ENCODE measurements around the gene PPP1R1A.

PPP1R1A gene

DNA sequence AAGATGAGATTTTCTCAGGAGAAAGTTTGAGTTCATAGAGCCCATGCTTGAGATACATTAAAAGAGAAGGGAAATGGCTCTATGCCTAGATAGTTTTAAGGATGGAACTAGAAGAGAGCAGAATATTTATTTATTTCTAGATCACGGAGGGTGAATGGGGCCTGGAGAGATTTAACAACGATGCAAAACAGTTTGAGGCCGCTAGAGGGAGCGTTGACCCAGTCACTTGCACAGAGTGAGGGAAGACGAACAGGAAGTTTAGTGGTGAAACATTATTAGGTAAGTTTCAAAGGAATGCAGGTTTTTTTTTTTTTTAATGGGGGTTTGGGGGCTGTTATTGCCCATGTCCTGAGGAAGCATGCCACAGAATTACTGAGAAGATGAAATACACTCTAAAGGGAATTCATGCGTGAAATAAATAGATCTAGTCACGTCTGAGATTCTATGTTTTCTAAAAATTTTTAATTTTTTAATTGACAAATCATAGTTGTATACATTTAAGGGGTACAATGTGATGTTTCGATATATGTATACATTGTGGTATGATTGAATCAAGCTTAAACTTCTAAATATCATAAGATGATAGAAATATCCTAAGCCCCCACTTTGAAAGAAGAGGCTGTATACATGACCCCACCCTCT, 14.8 kb upstream of the PPP1R1A start:
- DNase-seq (ENCODE audit: low read depth in 2 of 2), result peak; percentile 16 to 41

DNA sequence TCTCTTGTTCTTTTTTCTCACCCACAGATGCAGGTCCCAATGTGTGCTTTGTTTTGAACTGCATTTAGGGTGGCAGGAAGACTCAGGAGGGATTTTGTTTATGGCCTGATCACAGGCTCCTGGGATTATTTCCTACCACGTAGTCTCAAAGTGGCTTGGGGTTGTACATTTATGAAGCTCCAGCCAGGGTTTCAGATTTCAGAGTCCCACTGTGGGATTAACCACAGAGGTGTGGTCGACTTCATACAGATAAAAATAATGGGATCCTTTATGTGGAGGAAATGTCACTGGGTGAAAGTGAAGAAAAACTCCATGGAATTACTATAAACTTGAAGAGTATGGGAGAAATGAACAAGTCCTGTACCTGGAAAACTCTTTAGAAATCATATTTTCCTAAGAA, 14.2 kb upstream of the PPP1R1A start:
- no peak for DNase-seq (ENCODE audit: low read depth in 2 of 2)

DNA sequence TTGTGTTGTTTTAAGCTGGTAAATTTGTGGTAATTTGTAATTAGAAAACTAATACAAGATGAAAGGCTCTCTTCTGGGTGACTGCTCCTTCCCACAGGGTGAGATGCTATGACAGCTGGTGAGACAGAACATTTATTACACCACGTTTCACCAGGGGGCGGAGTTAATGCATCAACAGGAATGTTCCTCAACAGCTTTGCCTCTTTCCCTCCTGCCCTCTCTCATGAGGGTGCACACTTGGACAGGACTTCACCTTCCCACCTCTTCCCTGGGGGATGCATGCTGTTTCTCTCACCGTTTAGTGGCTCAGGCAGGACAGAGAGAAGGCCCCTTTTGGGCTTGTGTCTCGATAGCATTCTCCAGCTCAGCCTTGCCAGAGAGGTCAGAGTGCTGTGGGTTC, 13.4 kb upstream of the PPP1R1A start:
- no peak for DNase-seq (ENCODE audit: low read depth in 2 of 2)

DNA sequence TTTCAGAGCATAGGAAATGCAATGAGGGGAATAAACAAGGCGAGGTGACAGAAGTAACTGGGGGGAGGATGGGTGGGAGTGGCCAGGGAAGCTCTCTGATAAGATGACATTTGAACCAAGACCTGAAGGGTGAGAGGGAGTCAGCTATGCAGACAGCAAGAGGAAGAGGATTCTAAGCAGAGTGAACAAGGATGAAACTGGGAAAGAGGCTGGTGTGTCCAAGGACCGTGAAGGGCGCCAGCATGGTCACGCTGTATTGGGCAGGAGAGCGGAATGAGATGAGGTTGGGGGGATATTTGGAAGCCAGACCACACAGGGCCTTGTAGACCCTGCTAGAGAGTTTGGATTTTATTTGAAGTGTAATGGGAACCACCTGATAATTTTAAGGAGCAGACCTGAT, 10.5 kb upstream of the PPP1R1A start:
- no peak for DNase-seq (ENCODE audit: low read depth in 2 of 2)

DNA sequence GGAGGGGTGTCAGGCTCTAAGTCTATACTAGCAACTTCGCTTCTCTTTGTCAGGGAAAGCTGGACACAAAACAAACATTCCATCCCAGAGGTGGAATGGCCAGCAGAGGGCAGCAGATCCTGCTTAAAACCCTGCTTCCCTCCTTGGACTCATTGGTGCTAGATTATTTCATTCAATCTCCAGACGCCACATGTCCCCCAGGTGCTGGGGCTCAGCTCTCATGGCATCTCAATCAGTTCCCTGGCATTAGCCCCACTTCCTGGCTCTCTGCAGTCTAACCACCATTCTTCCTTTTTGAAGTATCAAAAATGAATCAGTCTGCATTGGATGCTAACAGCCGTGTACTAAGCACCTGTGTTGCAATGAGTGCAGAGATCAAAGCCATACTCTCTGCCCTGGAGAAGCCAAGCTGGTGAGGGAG, 8.1 kb upstream of the PPP1R1A start:
- peak in 1 of 2 donors; percentile 8 for DNase-seq (ENCODE audit: low read depth in 2 of 2)

DNA sequence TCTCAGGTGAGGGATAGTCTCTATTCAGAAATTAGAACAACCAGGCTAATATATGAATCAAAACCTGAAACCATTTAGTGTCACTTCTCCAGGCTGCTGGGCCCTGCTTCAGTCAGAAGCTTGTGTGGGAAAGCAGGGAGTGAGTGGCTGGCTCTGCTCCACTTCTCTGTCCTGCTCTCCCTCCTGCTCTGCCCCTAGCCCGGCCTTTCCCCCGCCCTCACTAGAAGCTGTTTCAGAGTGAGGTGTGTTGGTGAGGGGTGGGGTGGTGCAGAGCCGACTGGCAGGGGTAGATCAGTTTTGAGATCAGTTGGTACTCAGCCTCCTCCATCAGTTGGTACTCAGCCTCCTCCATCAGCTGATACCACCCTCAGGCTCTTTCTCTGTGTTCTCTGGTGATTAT, 7.0 kb upstream of the PPP1R1A start:
- DNase-seq (ENCODE audit: low read depth in 2 of 2), result no peak

DNA sequence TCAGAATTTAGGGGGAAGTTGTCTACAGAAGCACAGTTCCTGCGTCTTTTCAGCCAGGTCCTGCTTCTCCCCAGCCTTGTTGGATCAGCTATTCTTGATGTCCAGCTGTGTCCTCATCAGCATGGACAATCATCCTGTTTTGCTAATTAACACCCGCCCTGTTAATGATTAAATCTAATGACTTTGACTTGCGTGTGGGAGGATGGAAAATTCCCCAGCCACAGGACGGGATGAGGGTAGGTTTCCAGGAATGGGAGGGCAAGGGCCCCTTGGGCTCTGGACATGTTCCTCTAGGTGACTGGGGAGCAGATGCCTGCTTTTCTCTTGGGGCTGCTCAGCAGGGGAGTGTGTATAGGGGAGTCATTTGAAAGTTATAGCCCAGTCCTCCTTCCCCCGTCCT, 5.3 kb upstream of the PPP1R1A start:
- no peak for DNase-seq (ENCODE audit: low read depth in 2 of 2)

DNA sequence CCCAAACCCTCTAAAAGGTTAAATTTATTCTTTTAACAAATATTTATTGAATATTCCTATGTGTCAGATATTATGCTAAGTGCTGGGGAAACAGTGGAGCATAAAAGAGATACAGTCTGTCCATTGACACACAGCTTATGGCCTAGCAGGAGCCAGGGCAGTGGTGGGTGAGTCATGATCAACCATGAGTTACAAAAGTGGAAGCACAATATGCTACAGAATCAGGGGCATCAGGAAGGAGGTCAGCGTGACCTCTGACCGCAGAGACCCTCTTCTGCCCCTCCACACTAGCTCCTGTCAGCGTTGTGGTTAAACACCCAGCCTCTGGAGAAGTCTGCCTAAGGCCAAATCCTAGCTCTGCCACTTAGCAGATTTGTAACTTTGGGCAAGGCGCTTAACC, 4.7 kb upstream of the PPP1R1A start:
- DNase-seq (ENCODE audit: low read depth in 2 of 2), result no peak

DNA sequence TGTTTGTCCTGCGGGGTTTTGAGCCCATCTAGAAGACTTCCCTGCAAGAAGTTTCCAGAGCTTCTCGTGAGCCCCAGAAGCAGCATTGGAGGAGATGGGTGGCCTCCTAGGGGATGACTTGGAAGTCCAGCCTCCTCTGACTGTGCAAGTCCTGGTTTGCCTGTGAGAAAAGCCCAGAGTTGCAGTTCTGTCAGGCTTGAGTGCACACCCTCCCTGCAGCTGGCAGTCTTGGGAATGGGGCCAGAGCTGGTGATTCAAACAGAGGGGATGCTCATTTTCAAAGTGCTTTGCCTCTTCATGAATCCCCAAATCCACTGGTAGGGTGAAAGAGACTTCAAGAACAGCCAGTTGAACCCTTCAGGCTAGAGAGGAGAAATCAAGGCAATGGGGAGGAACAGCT, 3.9 kb upstream of the PPP1R1A start:
- no peak for DNase-seq (ENCODE audit: low read depth in 2 of 2)

DNA sequence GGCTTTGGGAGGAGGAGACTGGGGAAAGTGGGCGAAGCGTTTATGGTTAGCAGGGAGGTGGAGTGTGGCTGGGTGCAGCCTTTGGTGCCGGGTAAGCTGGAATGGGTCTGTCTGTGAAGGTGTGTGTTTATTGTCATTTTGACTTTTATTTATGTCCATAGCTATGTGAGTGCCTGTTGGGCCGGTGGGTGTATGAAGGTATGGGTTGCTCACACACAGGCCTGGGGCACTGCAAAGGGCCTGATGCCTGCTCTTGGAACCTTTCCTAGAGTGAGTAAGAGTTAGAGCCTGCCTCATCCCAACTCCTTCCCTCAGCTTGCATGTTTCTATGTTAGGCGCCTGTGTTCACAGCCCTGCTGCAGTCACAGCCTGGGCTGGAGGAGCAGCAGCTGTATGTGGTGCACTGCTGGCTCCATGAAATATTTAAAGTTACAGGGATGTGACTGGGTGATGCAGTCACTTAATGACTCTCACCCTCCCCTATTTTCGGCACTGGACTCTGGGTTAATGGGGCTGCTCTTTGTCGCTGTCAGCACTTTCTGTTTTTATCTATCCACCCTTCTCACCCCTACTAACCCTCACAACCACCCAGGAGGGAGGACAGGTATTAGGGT, 2.6 kb upstream of the PPP1R1A start:
- DNase-seq (ENCODE audit: low read depth in 2 of 2), result no peak

DNA sequence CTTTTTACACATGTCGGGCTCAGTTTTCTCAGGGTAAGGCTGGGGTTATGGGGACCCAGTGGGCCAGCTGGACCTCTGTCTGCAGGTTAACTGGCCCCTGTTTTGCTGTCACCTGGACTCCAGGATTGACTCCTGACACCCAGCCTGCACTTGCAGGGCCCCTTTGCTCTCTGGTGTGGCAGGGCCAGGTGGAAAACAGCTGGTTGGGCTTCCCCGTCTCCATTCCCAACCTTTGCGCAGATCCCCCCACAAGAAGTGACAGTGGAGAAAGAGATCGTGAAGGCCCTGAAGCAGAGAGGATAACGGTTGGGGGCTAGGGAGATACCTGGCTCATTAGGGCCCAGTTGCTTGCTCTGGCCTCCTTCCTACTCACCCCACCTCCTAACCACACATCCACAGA, 1.5 kb upstream of the PPP1R1A start:
- DNase-seq (ENCODE audit: low read depth in 2 of 2), result no peak

DNA sequence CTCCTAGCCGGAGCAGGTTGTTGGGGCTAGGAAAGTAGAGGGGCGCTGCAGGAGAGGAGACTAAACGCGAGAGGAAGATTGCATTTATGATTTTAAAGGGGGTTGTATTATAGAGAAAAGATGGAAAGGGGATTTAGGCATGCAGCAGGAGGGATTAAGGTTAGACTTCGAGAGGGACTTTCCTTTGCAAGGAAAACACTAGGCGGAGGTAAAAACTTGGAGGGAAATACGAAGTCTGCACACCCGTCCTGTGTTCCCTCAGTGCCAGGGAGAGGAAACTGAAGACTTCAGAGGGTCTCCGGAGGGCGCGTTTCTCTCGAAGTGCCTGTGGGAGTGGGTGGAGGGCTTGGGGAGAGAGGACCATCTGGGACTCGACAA, 420 bp upstream of the PPP1R1A start:
- DNase-seq (ENCODE audit: low read depth in 2 of 2), result no peak

DNA sequence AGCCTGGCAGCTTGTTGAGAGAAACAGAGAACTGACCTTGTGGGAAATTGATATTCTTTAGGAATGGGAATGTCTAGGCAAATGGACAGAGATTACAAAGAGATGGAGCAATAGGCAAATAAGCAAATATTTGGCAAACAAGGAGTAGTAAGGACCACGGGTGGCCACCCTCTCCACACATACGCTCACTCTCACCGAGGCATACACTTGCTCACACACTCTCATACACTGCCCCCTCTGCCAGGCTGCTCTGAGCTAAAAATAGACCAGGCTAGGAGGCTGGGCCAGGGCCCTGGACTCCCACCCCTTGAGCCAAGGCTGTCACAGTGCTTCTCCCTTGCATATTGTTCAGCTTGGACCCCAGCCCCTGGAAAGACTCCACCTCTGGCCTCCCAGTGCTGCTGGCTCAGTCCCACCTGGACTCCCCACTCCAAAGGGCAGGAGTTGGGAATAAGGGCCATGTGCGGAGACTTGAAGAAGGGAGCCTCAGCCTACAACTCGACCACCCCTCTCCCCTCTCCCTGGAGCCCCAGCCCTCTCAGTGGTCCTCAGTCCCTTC, 1.1 kb downstream of the PPP1R1A start:
- DNase-seq (ENCODE audit: low read depth in 2 of 2), result no peak

DNA sequence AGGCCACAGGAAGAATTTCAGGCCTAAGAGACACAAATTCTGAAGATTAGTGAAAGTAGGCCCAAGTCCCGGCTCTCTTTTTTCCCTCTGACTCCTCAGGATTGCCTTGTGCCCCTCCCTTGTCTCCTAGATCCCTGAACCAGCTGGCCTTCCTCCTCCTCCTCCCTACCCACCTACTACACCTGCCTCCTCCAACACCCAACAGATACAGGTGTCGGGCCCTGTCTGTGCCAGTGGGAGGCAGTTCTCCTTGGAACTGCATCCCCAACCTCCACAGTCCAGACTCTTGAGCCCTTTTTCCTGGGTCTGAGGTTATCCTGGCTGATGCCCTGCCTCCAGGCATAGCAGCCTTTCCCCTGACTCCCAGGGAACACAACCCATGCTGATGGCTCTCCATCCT, 1.8 kb downstream of the PPP1R1A start:
- no peak for DNase-seq (ENCODE audit: low read depth in 2 of 2)

DNA sequence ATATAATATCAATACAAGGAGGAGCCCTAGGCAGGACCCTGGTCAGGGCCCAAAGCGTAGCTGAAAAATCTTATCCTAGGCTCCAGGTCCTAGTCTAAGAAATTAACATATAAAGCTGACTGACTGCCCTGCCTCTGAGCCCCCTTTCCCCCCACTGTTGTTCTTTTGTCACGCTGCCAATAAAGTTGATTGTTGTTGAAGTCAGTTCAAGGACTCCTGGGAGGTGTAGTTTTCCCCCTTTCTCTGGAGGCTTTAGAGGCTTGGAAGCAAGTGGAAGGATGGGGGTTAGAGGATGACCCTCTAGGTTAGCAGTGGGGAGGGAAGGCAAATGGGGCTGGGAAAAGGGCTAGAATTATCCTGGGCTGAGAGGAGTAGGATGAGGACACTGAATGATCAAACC, 3.2 kb downstream of the PPP1R1A start:
- no peak for DNase-seq (ENCODE audit: low read depth in 2 of 2)

DNA sequence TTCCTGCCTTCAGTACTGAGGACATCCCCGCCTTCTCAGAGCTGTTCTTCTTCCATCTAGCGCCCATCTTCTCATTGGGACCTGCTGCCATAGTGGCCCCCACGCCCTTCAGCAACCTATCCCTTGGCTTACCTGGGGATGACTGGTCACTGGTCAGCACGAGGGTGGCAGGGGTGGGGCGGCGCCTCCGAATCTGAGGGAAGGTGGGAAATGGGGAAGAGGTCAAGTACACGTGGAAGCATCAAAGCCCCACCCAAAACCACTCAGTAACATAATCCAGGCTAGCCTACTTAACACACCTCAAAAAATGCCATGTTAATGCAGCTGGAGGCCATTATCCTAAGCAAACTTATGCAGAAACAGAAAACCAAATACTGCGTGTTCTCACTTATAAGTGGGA, 4.3 kb downstream of the PPP1R1A start:
- DNase-seq (ENCODE audit: low read depth in 2 of 2), result no peak

DNA sequence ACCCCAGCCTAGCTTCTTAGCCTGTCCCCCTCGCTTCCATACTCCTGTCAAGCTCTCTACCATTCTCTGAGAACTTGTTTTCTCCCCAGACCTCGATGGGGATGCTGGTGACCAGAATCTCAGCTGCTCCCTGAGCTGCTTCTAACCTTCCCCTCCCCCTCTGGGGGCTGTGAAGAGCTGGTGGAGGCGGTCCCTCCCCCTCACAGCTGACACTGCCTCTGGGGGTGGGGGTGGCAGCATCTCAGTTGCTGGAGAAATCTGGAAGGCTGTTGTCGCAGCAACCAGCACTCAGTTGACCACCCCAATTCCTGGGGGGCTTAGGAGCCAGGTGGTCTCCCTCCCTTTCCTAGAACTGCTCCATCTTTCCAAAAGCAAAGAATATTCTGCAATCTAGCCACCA, 4.7 kb downstream of the PPP1R1A start:
- DNase-seq (ENCODE audit: low read depth in 2 of 2), result no peak

DNA sequence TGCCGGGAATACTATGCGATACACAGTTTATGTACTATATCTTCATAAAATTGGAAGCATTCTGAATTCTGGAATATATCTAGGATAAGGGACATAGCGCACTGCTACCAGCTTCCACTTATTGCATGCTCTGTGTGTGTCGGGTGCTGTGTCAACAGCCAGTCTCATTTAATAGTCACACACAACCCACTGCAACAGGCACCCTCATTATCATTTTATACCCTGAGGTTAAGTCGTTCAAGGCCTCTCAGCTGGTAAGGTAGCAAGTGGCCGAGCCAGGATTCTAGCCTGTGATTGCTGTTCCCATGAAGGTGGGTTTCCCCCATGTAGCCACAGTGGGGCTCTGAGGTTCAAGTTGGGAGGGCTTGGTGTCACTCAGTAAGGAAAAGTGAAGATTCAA, 7.0 kb downstream of the PPP1R1A start:
- no peak for DNase-seq (ENCODE audit: low read depth in 2 of 2)

DNA sequence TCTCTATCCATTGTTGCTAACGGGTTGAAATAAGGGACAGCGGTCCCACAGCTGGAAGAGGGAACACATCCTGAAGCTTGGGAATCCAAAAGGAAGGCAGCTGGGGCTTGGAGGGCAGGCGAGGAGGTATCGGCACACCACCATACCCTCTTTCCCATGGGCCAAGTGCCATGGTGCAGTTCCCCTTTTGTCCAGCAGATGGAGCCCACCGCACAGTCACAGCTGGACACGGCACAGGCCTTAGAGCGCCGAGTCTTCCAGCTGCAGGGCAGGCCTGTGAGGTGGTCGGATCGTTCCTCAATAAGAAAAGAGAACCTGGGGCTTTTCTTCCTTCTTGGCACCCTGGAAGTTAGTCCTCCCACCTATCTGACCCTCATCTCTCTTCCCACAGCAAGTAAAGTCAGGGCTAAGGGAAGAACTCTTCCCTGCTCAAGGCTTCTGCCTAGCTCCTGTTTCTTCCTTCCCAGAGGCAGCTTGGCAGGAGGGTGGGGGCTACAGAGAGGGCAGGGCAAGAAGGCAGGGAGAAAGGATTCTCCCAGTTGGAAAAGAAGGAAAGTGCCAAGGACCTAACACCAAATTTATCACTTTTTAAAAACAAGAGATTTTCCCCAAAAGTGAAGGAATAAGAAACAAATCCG, 8.6 kb downstream of the PPP1R1A start:
- DNase-seq (ENCODE audit: low read depth in 2 of 2), result peak; percentile 50 to 64

DNA sequence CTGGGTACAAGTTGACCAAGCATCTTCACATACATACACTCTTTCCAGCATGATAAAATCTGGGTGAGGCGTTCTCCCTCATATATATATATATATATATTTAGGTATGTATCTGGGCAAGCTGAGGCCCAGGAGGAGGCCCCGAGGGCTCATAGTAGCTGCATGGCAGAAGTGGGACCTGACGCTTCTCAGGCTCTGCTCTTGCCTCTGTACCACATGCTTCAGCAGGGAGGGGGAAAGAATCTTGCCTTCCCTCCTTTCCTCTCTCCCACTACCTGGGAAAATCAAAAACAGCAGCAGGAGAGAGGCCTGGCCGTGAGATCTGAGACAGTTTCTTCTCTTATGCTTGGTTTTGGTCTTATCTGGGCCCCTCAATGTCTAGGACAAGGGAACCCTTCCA, 9.2 kb downstream of the PPP1R1A start:
- DNase-seq (ENCODE audit: low read depth in 2 of 2), result no peak

DNA sequence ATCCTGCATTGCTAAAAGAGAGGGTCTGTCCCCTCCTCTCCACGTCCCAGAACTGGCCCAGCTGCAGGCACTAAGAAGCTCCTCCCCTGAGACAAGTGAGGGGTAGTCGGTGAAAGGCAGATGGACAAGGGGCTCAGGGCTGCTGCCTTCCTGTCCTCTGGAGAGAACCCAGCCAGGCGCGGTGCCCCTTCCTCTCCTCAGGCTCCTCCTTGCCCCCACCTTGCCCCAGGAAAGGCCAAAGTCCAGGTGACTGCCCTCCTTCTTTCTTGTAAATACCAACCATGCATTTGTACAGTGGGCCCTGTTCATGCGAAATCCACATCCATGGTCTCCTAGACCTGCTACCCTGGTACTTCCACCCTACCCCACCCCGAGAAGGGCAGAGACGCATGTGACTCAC, 9.7 kb downstream of the PPP1R1A start:
- DNase-seq (ENCODE audit: low read depth in 2 of 2), result no peak

DNA sequence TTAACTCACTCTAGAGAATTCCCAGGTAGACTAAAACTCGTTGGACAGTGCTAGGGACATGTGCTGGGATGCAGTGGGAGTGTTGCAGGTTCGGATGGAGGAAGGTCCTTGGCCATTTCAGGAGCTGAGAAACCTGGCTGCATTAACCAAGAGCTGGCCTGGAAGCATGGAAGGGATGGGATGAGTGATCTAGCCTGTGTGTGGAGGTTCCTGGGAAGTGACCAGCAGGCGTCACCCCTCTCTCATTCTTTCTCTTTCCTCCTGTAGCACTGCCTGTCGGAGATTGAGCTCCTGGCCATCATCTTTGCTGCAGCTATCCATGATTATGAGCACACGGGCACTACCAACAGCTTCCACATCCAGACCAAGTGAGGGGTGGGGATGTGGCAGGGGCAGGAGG, 15.6 kb downstream of the PPP1R1A start:
- no peak for DNase-seq (ENCODE audit: low read depth in 2 of 2)

Data from activated CD8-positive, alpha-beta memory T cell treated with anti-CD3 and anti-CD28 coated beads for 4 hours (primary cell).